Left ventricle myocardium superior (tissue), 1 donor: Measurements from ENCODE around the gene CLTB. TPM values are rescaled to one million over a fixed set of nuclear protein-coding genes. Genes with fewer than 3 reads are reported as not detected.

Experiments used
- ATAC-seq: fragments of 200-7000 bp; cut with Tn5 transposase; one replicate; pipeline ENCODE4 v1.9.1; 2020; ENCODE audit warnings: mild to moderate bottlenecking, moderate library complexity
- DNase-seq: peaks from one replicate; pipeline ENCODE4 v3.0.0-alpha.2; 2020
- intact Hi-C: fragments of 100-400 bp; cut with micrococcal nuclease; formaldehyde crosslinking; loops from one replicate; pipeline ENCODE4 v1.11.0; 2022
- total RNA-seq: library from RNA; stranded (reverse); fragmentation: NEBNext Ultra II Directional; extraction: Animal tissue kit (Norgen Biotek cat#: 25700); gene quantifications from one replicate; pipeline ENCODE4 v1.2.1, GENCODE V29; 2021
- donor health status: DM: no; HTN: yes; CAD: no; lungs with severe emphysema.

Gene CLTB
- total RNA-seq, 1 donor from 2014 or later, result 223 TPM

GRCh38 chr5:176387384-176387925 lies 28.9 kb downstream of the CLTB start:
- ATAC-seq (no peak), DNase-seq (no peak)
- intact Hi-C loops, result no loop called here

GRCh38 chr5:176386491-176386890 lies 29.8 kb downstream of the CLTB start:
- no peak for ATAC-seq
- DNase-seq, result no peak
- intact Hi-C loops, result no loop called here

GRCh38 chr5:176384991-176385390 lies 31.3 kb downstream of the CLTB start:
- ATAC-seq (no peak), DNase-seq (peak; percentile 15)
- intact Hi-C loops, result no loop called here

- DNase-seq (no peak), ATAC-seq (no peak)
- intact Hi-C loops, result no loop called here
These were observed 31.9 kb downstream of the CLTB start for GRCh38 chr5:176384366-176384930.

DNA sequence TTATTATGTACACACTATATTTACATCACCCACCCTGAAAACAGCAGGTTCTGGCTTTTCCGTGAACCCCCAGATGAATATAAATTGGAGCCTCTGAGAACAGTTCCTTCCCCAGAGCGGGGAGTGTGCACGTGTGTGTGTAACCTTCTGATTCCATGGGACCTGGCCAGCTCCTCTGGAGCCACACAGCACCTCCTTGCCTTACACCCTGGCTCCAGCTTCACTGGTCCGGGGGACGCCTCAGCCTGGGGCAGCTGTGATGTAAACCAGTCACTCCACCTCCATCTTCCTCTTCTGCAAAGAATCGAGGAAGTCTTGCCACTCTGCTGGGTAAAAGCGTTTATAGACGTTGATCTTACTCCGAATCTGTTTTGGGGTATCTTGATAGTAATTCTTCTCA lies 32.4 kb downstream of the CLTB start:
- intact Hi-C loops, result no loop called here
- ATAC-seq (no peak), DNase-seq (no peak)

DNA sequence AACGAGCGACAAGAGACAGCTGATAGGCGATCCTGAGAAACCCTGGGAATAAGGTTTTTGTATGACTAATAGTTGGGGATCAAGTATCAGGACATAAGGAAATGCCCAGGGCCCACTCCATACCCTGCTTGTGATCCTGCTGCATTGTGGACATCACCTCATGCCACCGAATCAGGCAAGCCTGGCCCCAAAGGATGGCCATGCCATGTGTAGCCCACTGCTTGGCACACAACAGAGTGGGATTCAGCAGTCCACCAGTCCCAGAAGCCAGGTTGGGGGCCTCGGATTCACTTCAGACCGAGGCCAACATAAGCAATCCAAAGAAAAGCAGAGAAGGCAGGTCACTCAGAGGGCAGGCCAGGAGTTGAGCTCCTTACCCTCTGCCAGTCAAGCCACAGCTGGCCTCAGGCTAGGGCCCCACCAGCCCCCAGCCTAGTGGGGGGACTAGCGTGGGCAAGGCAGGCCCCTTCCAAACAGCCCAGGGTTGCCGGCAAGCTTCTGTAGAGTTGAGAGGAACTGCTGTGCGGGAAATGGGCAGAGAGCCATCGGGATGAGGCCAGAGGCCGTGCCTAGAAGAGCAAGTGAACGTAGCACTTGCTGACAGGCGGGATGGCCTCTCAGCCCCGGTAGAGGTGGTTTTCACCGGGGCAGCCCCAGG lies 33.0 kb downstream of the CLTB start:
- no peak for DNase-seq
- intact Hi-C loops, result no loop called here
- ATAC-seq, result no peak

- intact Hi-C loops, result no loop called here
- no peak for DNase-seq
- no peak for ATAC-seq
These were observed 33.6 kb downstream of the CLTB start for GRCh38 chr5:176382721-176383120.

GRCh38 chr5:176381979-176382378 lies 34.4 kb downstream of the CLTB start:
- intact Hi-C loops, result no loop called here
- peak; percentile 27 for ATAC-seq
- DNase-seq, result no peak

GRCh38 chr5:176381423-176381822 lies 34.9 kb downstream of the CLTB start:
- ATAC-seq, result peak; percentile 93
- DNase-seq, result peak; percentile 55
- intact Hi-C loops, result no loop called here

GRCh38 chr5:176379881-176380280 lies 36.5 kb downstream of the CLTB start:
- intact Hi-C loops, result no loop called here
- ATAC-seq (no peak), DNase-seq (no peak)

DNA sequence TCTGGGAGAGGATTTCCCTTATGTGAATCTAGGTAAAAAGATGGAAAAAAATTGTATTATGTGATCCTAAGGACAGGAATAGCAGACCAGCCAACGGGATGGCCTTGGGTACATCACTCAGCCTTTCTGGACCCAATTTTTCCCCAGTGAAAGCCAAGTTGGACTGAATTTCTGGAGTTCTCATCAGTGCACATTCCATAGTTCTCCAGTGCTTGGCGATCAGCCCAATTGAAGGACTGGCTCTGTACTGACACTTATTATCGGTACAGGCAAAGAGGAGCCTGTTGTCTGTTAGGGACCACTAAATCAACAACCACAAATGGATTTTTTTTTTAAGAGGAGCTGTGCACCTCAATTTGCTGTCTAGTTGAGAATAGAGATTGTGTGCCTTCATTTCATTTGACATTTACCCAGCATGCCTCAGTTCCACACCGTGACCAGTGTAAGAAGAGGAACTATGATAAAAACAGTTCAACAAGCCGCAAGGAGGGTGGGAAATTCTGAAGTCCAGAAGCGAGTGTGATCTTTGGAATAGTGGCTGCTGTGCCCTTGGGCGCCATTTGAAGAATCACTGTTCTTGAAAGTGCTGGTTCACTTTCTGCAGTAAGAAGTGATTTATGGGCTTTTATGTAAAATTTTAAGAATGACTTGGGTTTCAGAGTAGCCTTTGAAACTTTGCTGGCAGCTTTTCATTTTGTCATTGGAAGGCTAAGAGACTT lies 43.1 kb downstream of the CLTB start:
- DNase-seq (no peak), ATAC-seq (peak; percentile 60)
- intact Hi-C loops, result no loop called here

DNA sequence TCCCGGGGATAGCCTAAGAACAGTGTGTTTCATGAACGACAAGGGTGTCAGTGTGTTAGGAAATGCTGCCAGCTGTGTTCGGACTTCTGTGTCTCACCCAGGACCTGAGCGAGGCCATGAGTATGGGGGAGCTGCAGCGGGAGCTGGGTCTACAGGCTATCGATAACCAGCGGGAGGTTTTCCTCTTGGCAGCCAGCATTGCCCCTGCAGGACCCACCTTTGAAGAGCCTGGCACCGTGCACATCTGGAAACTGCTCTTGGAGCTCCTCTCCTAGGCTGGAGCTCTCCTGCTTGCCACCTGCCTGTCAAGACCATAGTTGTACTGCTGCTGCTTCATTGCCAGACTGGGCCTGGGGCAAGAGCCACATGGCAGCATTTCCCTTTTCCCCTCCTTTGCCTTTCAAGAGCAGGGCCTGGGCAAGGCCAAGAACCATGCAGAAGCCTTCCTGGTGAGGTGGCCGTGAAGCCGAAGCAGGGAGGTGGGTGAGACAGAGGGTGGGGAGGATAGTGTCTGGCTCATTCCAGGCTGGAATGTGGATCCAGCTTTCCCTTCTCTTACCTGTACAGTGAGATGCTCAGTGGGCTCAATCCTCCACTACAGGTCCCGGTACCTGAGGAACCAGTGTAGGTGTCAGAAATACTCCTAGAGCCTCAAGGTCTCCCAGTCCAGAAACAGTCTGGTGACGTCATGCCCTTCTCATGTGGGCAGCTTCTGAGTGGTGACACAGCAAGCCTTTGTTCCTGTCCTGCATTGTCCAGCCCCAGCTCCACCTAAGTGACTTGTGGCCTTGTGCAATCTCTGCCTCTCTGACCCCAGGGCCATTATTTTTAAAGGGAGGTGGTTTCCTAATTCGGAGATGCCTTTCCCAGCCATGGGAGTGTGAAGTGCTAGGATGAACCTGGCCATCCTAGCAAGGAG lies 44.5 kb downstream of the CLTB start:
- peak; percentile 50 for ATAC-seq
- intact Hi-C loops, result no loop called here
- no peak for DNase-seq

DNA sequence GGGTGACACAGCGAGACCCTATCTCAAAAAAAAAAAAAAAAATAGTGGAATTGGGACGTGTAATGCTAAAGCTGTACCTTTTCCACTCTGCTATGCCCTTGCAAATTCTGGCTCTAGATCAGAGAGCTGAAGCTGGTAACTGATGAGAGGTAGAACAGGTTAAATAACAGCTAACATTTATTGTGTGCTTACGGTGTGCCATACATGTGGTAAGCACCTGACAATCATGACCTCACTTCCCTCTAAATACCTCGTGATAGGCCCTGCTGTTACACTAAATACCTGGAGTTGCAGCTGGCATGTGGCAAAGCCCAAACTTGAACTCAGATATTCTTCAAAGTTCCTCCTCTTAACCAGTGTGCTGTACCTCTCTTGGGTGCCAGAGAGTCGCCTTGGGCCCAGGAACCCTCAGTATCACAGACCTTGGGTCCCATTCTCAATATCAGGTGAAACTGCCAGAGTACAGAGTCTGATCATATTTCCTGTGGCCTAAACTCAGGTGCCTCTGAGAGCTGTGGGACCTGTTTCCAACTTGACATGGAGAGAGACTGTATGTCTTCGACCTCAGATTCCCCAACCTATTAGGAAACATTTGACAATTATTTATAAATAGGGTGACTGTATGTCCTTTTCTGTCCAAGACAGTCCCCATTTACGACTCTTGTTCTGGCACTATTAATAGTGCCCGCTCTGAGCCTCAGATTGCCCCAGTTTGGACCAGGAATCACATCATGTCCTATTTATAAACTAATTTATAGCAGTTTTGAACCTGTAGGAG lies 46.2 kb downstream of the CLTB start:
- DNase-seq, result no peak
- ATAC-seq, result peak; percentile 36
- intact Hi-C loops, result no loop called here

DNA sequence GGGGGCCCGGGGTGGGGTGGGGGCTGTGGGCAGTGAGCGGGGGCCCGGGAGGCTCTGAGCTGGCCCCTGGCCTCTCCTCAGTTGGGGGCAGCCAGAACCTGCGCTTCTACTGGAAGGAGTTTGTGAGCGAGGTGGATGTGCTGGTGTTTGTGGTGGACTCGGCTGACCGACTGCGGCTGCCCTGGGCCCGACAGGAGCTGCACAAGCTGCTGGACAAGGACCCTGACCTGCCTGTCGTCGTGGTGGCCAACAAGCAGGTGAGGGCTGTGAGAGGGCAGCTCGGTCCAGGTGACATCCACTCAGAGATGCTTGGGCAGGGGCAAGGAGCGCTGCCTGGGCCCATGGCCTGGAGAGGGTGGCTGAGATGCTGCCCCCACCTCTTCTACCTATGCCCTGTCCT lies 47.6 kb downstream of the CLTB start:
- DNase-seq (no peak), ATAC-seq (no peak)
- intact Hi-C loops, result no loop called here

DNA sequence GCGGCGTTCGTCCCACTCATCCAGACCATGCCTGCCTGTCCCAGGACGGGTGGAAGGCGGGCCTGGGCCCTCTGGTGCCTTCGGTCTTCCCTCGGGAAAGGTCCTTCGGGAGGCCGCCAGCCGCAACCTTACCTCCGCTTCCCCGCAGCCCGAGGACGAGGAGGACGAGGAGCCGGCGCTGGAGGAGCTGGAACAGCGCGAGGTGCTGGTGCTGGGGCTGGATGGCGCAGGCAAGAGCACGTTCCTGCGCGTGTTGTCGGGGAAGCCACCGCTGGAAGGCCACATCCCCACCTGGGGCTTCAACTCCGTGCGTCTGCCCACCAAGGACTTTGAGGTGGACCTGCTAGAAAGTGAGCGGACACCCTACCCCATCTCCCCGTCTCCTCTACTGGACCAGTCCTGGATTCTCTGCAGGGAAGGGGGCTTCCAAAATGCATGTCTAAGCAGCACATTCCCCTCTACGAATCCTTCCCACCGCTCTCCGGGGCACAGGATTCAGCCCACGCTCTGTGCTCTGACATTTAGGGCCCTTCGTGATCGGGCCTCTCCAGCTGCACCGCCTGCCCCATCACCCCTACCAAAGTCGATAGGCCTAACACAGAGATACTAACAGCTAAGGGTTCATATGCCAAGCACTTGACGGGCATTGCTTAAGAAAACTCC lies 50.0 kb downstream of the CLTB start:
- intact Hi-C loops, result no loop called here
- DNase-seq (peak; percentile 44), ATAC-seq (no peak)

GRCh38 chr5:176365351-176366231 lies 50.7 kb downstream of the CLTB start, which contains the start of gene ARL10:
Gene ARL10 (plus strand): TSS chr5:176365487. CDS start chr5:176365564, 77 bp downstream.
- DNase-seq, result peak; percentile 77
- peak; percentile 58 for ATAC-seq
- intact Hi-C loops, result no loop called here

DNA sequence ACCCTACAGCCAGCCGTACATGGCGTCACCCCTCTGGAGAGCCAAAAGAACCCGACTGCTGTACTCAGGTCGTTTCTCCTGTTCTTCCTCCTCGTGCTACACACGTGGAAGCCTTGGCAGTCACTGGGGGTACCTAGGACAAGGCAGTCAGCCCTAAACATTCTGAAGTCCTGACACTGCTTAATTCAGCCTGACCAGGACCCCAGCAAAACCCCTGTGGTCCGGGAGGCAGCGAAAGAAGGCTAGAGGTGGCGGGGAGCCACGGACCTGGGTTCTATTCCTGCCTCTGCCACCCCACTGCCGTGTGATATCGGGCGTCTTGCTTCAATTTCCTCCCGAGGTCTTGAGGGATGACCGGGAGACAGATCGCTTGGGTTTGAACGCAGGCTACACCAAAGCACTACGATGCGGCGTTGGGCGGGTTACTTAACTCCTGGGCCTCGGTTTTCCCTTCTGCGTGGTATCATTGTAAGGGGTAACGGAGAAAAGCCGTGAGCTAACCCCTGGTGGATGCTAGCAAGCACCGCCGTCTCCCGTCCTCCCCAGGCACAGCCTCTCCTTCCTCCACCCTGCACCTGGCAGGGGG lies 51.5 kb downstream of the CLTB start:
- no peak for DNase-seq
- intact Hi-C loops, result no loop called here
- no peak for ATAC-seq
